K562 (cell line): ENCODE data around the gene ADCY5. TPM values are rescaled to one million over a fixed set of nuclear protein-coding genes. Genes with fewer than 3 reads are reported as not detected.

ENCODE experiments used
- ATAC-seq: fragments of 200-7000 bp; cut with Tn5 transposase; 3 replicates; pipeline ENCODE4 v1.9.1; 2020; ENCODE audit warnings: moderate library complexity
- BruUV-seq: library from RNA; stranded (reverse); fragments of 400-500 nt; replicated peaks from 2 replicates; lab custom pipeline; 2021; lab: Mats Ljungman, UMichigan
- CTCF ChIA-PET: fragments of 300-600 bp; formaldehyde crosslinking; extraction: SDS; loops from one replicate; lab custom pipeline; 2021; ENCODE audit warnings: low intra/inter-chr PET ratio; lab: Yijun Ruan, JAX
- POLR2A ChIA-PET: fragments of 300-600, 350-650 bp; sonication (Branson Sonifier 250); formaldehyde crosslinking; extraction: SDS; loops from one replicate; lab custom pipeline; 2021; ENCODE audit warnings: antibody characterized with exemption, inconsistent platforms; lab: Yijun Ruan, JAX
- DNase-seq, 4 experiments: peaks; one replicate each; pipeline versions ENCODE4 v3.0.0 to v3.0.0-alpha.2; 2011 to 2018; ENCODE audit warnings: low spot score in 3 of 4, mixed read lengths in 3 of 4; ENCODE audit errors: extremely low read depth in 1 of 4
- FAIRE-seq: peaks from 2 replicates; lab custom pipeline; 2011; peaks lifted over from hg19 to GRCh38; lab: Jason Lieb, UNC
- H2AFZ ChIP-seq: 2 replicates; pipeline ENCODE4 v1.6.0; 2011; ENCODE audit warnings: low read depth, low read length, control low read depth, inconsistent platforms
- H3K27ac ChIP-seq: fragments of 200-600 bp; 3 replicates; pipeline ENCODE4 v1.8.0; 2011; ENCODE audit warnings: low read depth, mild to moderate bottlenecking, control low read depth, inconsistent platforms, low read length, moderate library complexity, mixed read lengths; ENCODE audit errors: extremely low read depth
- H3K27me3 ChIP-seq, 2 experiments: fragments of 300-600 bp in 1 of 2; 2 replicates in 1 of 2; 3 replicates in 1 of 2; pipeline versions ENCODE4 v1.6.0 to v1.8.0; 2011; ENCODE audit warnings: inconsistent platforms in 2 of 2, low read length in 2 of 2, mild to moderate bottlenecking in 1 of 2, mixed read lengths in 1 of 2, moderate library complexity in 1 of 2; ENCODE audit not compliant: control insufficient read depth in 2 of 2, insufficient read depth in 2 of 2
- H3K36me3 ChIP-seq: fragments of 300-600 bp; 3 replicates; pipeline ENCODE4 v1.8.0; 2011; ENCODE audit warnings: mild to moderate bottlenecking, low read length, inconsistent platforms; ENCODE audit not compliant: control insufficient read depth, insufficient read depth
- H3K4me1 ChIP-seq, 2 experiments: fragments of 200-600 bp in 1 of 2; replicated peaks in 1 of 2; 2 replicates in 1 of 2; 3 replicates in 1 of 2; pipeline versions ENCODE4 v1.5.1 to v1.8.0; 2011; ENCODE audit warnings: inconsistent platforms in 2 of 2, low read length in 2 of 2, mild to moderate bottlenecking in 1 of 2, mixed read lengths in 1 of 2, moderate library complexity in 1 of 2; ENCODE audit not compliant: control insufficient read depth in 2 of 2, insufficient read depth in 2 of 2
- H3K4me2 ChIP-seq: 2 replicates; pipeline ENCODE4 v1.6.1; 2011; ENCODE audit warnings: low read length, control low read depth, inconsistent platforms, mixed read lengths; ENCODE audit not compliant: insufficient read depth
- H3K4me3 ChIP-seq: fragments of 200-600 bp; sonication (generic), shearing (Covaris generic); 2 replicates; pipeline ENCODE4 v1.5.1; 2016; ENCODE audit warnings: control low read depth, inconsistent platforms
- H3K79me2 ChIP-seq: fragments of 200-600 bp; 3 replicates; pipeline ENCODE4 v1.8.0; 2011; ENCODE audit warnings: low read length, inconsistent platforms; ENCODE audit not compliant: control insufficient read depth, insufficient read depth
- H3K9ac ChIP-seq, 2 experiments: 2 replicates each; pipeline versions ENCODE4 v1.6.0 to v1.6.1; 2011; ENCODE audit warnings: low read depth in 2 of 2, low read length in 2 of 2, control low read depth in 1 of 2, inconsistent platforms in 1 of 2, mild to moderate bottlenecking in 1 of 2, mixed read lengths in 1 of 2; ENCODE audit not compliant: insufficient read depth in 1 of 2
- H3K9me1 ChIP-seq: one replicate; pipeline ENCODE4 v1.6.0; 2011; ENCODE audit warnings: inconsistent platforms, mild to moderate bottlenecking, low read length, moderate library complexity; ENCODE audit not compliant: control insufficient read depth, insufficient read depth
- H3K9me3 ChIP-seq: replicated peaks from 2 replicates; pipeline ENCODE4 v1.5.1; 2011; ENCODE audit warnings: low read depth, low read length, inconsistent platforms; ENCODE audit not compliant: control insufficient read depth, insufficient read depth
- H4K20me1 ChIP-seq: replicated peaks from 2 replicates; pipeline ENCODE4 v1.6.1; 2011; ENCODE audit warnings: low read length, inconsistent platforms, mixed read lengths; ENCODE audit not compliant: control insufficient read depth, insufficient read depth
- HMGN3 ChIP-seq: IDR thresholded peaks from 2 replicates; pipeline ENCODE4 v1.6.1; 2011; ENCODE audit warnings: borderline replicate concordance, low read depth, mild to moderate bottlenecking, mixed read lengths, low read length; ENCODE audit not compliant: insufficient read length; ENCODE audit errors: extremely low read depth
- ILF3 ChIP-seq: fragments of 450-650 bp; IDR thresholded peaks from 2 replicates; pipeline ENCODE4 v1.6.1; 2018; ENCODE audit warnings: antibody characterized with exemption, mild to moderate bottlenecking, moderate library complexity, borderline replicate concordance
- NUFIP1 ChIP-seq: fragments of 450-650 bp; IDR thresholded peaks from 2 replicates; pipeline ENCODE4 v1.6.1; 2018; ENCODE audit not compliant: partially characterized antibody
- POLR3A ChIP-seq: IDR thresholded peaks from 2 replicates; pipeline ENCODE4 v1.6.1; 2011; ENCODE audit warnings: borderline replicate concordance, mild to moderate bottlenecking, moderate library complexity; ENCODE audit not compliant: insufficient read length, insufficient read depth; ENCODE audit errors: extremely low read depth
- STAT5A ChIP-seq: IDR thresholded peaks from 2 replicates; pipeline ENCODE4 v1.6.1; 2012; ENCODE audit warnings: low read length, inconsistent platforms, borderline replicate concordance
- ZC3H8 ChIP-seq: fragments of 450-650 bp; IDR thresholded peaks from 2 replicates; pipeline ENCODE4 v1.6.1; 2017
- ZNF561 ChIP-seq: fragments of 450-650 bp; formaldehyde crosslinking; conservative IDR thresholded peaks from 2 replicates; pipeline ENCODE4 v1.4.0; 2020; ENCODE audit warnings: mild to moderate bottlenecking, moderate library complexity
- WGBS: fragments of 100-300 bp; shearing (Covaris generic); methylation state at CpG from one replicate; pipeline ENCODE4 v1.1.6; 2016; ENCODE audit warnings: low coverage, mixed read lengths; ENCODE audit not compliant: insufficient coverage; ENCODE audit errors: missing lambda C conversion rate; 5-methylcytosine and 5-hydroxymethylcytosine counted together
- in situ Hi-C: fragments of 300-500 bp; cut with MboI; formaldehyde crosslinking; loops from 4 replicates; pipeline ENCODE4 v1.15.0; 2018; ENCODE audit warnings: inconsistent platforms, mixed read lengths
- intact Hi-C: fragments of 100-400 bp; cut with micrococcal nuclease; formaldehyde crosslinking; loops from 2 replicates; pipeline ENCODE4 v1.14.2; 2022
- polyA plus RNA-seq, 8 experiments: library from polyadenylated mRNA; depleted of rRNA in 4 of 8; stranded (reverse) in 5 of 8; unstranded in 3 of 8; fragments of >200 nt; fragmentation: Nextera tagmentation in 2 of 8; fragmentation: Illumina TruSeq in 1 of 8; extraction: Ambion mirVana in 2 of 8; extraction: Trizol in 1 of 8; gene quantifications; 2 replicates each; pipeline versions ENCODE4 v1.2.1 to v1.2.3, GENCODE V29; 2011 to 2014; ENCODE audit warnings: inconsistent platforms in 1 of 8, missing spikeins in 1 of 8
- total RNA-seq, 7 experiments: library from RNA; depleted of rRNA in 6 of 7; stranded (reverse); fragments of >200 nt in 6 of 7; fragmentation: Illumina TruSeq in 2 of 7; extraction: Trizol in 2 of 7; gene quantifications; 2 replicates each; pipeline versions ENCODE4 v1.2.1 to v1.2.3, GENCODE V29; 2011 to 2021; ENCODE audit warnings: low replicate concordance in 1 of 7

The ADCY5 gene
- total and polyA plus RNA-seq, 9 of the 15 experiments (the other 6 are each of a cell fraction or from before 2014, with no cell fraction given) = under 0.01 TPM; not detected in 8

DNA sequence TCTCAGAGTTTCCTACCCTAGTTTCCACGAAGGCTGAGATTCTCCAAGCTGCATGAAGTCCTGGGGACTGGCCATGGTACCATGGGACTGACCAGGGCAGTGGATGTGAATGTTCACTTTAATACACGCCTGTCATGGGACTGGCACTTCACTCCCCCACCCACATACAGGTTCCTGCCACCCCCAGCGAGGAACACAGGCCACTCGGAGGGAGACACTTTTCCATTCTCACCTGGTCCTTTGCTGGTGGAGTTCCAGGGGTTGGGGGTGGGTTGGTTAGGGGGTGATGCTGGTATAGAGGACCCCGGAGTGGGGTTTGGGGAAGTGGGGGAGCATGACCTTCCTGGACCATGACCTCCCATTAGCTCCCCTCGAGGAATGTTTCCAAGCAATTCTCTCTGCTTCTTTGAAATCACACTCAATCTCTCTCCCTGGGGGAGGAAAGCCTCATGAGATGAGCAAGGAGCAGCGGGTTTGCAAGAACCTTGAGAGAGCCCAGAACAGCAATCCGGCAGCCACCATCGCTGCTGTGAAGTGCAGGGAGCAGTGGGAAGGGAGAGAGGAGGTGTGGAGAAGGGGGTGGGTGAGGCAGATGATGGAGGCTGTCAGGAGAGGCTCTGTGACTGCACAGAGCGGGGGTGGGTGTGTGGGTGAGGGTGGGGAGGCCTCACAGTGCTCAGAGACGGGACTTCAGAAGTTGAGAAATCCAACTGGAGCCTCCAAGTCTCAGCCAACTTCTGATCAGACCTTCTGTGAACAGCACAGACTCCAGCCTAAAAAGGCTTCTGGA, 69.7 kb downstream of the ADCY5 start (continued):
- TF ChIP-seq ILF3 (no peak), ZNF561 (CRISPR knock-in tag) (no peak), ZC3H8 (no peak), HMGN3 (no peak)

DNA sequence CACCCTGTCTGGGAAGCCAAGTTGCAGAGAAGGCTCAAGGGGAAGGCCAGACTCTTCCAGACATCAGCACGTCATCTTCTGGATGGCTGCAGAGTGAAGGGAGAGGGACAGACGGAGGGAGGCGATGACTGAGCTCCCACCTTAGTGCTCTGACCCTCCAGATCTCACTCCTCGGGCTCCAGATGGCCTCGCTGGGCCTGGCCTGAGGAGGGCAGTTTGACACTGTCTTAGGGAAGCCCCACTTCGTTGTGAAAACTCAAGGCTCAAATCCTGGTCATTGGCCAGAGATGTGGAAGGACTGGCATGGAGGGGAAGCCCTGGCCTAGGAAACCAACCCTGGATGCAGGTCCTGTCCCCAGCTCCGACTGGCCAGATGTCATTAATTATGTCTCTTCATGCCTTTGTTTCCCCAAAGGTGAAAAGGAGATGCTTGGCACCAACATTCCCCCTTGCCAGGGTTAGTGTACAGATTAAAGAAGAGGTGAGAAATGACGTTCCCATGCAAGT, 70.4 kb downstream of the ADCY5 start:
- DNase-seq = no peak
- H3K4me1 ChIP-seq = no peaks in the 10 kb centered on the region
- H3K27ac ChIP-seq = no peak overlapping the region
- H4K20me1 ChIP-seq = no peaks in the 10 kb centered on the region
- in situ Hi-C loops = no loop called here
- H3K4me3 ChIP-seq = no peak overlapping the region
- BruUV-seq = no TSS peak
- ChIA-PET POLR2A (no interaction called here), CTCF (no interaction called here)
- no peaks in the 10 kb centered on the region for H3K79me2 ChIP-seq
- WGBS = 0% methylated on average over 6 of the region's 8 CpGs
- H3K36me3 ChIP-seq = no peaks in the 10 kb centered on the region
- H3K4me2 ChIP-seq = no peak overlapping the region
- H3K9me3 ChIP-seq = no peaks in the 10 kb centered on the region
- no peak for FAIRE-seq
- no peaks in the 10 kb centered on the region for H3K9me1 ChIP-seq
- intact Hi-C loops = no loop called here
- H2AFZ ChIP-seq = no peak overlapping the region
- H3K9ac ChIP-seq = no peak overlapping the region
- peaks cover 0 to 16% of the 10 kb centered on the region in 2 experiments; a peak in 3 of 5 replicates for H3K27me3 ChIP-seq
- TF ChIP-seq STAT5A (no peak), POLR3A (no peak), NUFIP1 (no peak)
- TF ChIP-seq, all 486 proteins: peak for 0
- ATAC-seq = no peak
